Osteocyte (in vitro differentiated cells): ENCODE data around the gene C1orf50. TPM values are rescaled to one million over a fixed set of nuclear protein-coding genes. Genes with fewer than 3 reads are reported as not detected.

ENCODE experiments used
- DNase-seq: peaks from one replicate; pipeline ENCODE4 v3.0.0; 2021; ENCODE audit warnings: mixed read lengths; ENCODE audit not compliant: unreplicated experiment; ENCODE audit errors: extremely low spot score
- H3K27ac Mint-ChIP-seq: one replicate; pipeline ENCODE4 v1.8.0; 2021; ENCODE audit warnings: mild to moderate bottlenecking, mixed read lengths; ENCODE audit not compliant: unreplicated experiment
- H3K27me3 Mint-ChIP-seq: one replicate; pipeline ENCODE4 v1.8.0; 2021; ENCODE audit warnings: mixed read lengths; ENCODE audit not compliant: unreplicated experiment
- H3K36me3 Mint-ChIP-seq: one replicate; pipeline ENCODE4 v1.8.0; 2021; ENCODE audit warnings: mixed read lengths; ENCODE audit not compliant: unreplicated experiment
- H3K4me1 Mint-ChIP-seq: one replicate; pipeline ENCODE4 v1.8.0; 2021; ENCODE audit warnings: mixed read lengths; ENCODE audit not compliant: unreplicated experiment
- H3K4me3 Mint-ChIP-seq: one replicate; pipeline ENCODE4 v1.8.0; 2021; ENCODE audit warnings: mild to moderate bottlenecking, moderate library complexity, mixed read lengths; ENCODE audit not compliant: unreplicated experiment
- H3K9me3 Mint-ChIP-seq: one replicate; pipeline ENCODE4 v1.8.0; 2021; ENCODE audit warnings: mixed read lengths; ENCODE audit not compliant: unreplicated experiment
- total RNA-seq: library from RNA; stranded (reverse); gene quantifications from 2 replicates; pipeline ENCODE4 v1.2.1, GENCODE V29; 2021
- TF ChIP-seq, protein P1 (sequence below): fragments of 200-600 bp; sonication (generic); IDR thresholded peaks from 2 replicates; pipeline ENCODE4 v1.5.0; 2021; ENCODE audit warnings: antibody characterized with exemption, mild to moderate bottlenecking, moderate library complexity

The C1orf50 gene
- total RNA-seq, 1 donor from 2014 or later = 5.6 TPM

DNA sequence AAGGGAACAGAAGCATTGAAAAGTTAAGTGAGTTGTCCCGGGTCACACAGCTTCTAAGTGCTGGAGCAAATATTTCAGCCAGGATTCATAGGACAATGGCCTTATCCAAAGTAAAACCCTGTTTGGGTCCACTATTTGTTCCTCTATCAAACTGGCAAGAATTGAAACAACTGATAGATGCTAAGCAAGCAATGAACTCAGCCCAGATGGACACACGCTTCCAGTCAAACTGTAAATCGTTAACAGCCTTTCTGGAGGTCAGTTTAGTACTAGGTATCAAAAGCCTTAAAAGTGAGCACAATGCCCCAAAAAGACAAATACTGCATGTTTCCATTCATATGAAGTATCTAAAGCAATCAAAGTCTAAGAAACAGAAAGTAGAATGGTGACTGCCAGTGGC is 50.9 kb downstream of the C1orf50 start:
- Mint-ChIP-seq H3K4me3 (no peak overlapping the region), H3K27ac (no peak overlapping the region), H3K9me3 (no peaks in the 10 kb centered on the region), H3K36me3 (peaks cover 7% of the 10 kb centered on the region), H3K4me1 (peaks cover 36% of the 10 kb centered on the region), H3K27me3 (no peaks in the 10 kb centered on the region)
- DNase-seq = no peak
- TF ChIP-seq, protein P1, sequence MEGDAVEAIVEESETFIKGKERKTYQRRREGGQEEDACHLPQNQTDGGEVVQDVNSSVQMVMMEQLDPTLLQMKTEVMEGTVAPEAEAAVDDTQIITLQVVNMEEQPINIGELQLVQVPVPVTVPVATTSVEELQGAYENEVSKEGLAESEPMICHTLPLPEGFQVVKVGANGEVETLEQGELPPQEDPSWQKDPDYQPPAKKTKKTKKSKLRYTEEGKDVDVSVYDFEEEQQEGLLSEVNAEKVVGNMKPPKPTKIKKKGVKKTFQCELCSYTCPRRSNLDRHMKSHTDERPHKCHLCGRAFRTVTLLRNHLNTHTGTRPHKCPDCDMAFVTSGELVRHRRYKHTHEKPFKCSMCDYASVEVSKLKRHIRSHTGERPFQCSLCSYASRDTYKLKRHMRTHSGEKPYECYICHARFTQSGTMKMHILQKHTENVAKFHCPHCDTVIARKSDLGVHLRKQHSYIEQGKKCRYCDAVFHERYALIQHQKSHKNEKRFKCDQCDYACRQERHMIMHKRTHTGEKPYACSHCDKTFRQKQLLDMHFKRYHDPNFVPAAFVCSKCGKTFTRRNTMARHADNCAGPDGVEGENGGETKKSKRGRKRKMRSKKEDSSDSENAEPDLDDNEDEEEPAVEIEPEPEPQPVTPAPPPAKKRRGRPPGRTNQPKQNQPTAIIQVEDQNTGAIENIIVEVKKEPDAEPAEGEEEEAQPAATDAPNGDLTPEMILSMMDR = no peak

DNA sequence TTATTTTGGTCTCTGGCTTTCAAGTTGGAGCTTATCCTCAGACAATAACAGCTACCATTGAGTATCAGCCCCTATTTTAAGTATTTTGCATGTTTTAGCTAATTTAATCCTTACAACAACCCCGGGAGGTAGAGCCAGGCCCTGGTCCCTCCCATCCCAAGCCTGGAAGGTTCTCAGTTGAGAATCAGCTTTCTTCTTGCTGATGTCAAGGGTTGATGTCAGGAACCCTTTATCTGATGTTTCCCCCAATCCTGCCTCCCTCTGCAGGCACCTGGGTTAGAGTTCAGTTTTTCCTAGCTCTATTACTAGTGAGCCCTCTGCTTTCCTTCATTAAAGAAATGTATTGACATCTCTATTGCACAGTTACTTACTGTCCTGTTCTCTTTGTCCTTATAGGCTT is 53.8 kb downstream of the C1orf50 start:
- Mint-ChIP-seq H3K4me3 (no peak overlapping the region), H3K9me3 (no peaks in the 10 kb centered on the region), H3K27ac (no peak overlapping the region)

DNA sequence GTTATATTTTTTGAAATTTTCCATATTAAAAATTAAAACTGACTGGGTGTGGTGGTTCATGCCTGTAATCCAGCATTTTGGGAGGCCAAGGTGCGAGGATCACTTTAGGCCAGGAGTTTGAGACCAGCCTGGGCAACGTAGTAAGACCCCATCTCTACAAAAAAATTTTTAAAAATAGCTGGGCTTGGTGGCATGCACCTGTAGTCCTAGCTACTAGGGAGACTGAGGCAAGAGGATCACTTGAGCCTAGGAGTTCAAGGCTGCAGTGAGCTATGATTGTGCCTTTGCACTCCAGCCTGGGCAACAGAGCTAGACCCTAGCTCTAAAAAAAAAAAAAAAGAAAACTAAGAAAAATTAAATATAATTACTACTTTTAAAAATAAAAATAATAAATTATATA is 54.6 kb downstream of the C1orf50 start:
- Mint-ChIP-seq H3K27ac (no peak overlapping the region), H3K36me3 (no peaks in the 10 kb centered on the region), H3K9me3 (no peaks in the 10 kb centered on the region), H3K27me3 (no peaks in the 10 kb centered on the region), H3K4me1 (peaks cover 30% of the 10 kb centered on the region), H3K4me3 (no peak overlapping the region)
- TF ChIP-seq, protein P1 = no peak
- no peak for DNase-seq

More for the DNA sequence above, 53.8 kb downstream of the C1orf50 start:
- Mint-ChIP-seq H3K27me3 (no peaks in the 10 kb centered on the region), H3K4me1 (peaks cover 39% of the 10 kb centered on the region), H3K36me3 (no peaks in the 10 kb centered on the region)
- DNase-seq = no peak
- TF ChIP-seq, protein P1 = no peak

DNA sequence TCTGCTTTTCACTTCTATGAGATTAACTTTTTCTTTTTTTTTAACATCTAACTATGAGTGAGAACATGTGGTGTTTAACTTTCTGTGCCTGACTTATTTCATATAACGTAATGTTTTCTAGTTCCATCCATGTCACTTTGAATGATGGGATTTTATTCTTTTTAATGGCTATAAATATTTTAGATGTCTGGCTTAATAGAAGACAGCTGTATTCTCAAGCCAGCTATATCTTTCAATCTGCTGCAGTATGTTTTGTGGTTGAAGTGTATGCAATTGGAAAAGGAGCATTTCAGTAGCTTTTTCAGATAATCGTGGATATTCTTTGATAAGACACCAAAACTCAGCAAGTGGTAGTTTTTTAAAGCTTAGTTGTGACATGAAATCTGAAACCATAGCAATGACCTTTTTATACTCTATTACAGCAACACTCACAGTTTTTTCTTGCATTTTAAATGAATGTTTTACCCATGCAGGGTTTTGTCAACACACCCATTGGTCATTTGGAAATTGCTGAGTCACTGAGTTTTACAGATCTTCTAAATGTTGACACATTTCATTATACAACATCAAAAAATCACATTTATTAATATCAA is 55.8 kb downstream of the C1orf50 start:
- Mint-ChIP-seq H3K27me3 (no peaks in the 10 kb centered on the region), H3K36me3 (no peaks in the 10 kb centered on the region), H3K4me3 (no peak overlapping the region), H3K9me3 (no peaks in the 10 kb centered on the region), H3K27ac (peak overlapping the region; percentile 78), H3K4me1 (peaks cover 23% of the 10 kb centered on the region)
- TF ChIP-seq, protein P1 = no peak
- DNase-seq = no peak

DNA sequence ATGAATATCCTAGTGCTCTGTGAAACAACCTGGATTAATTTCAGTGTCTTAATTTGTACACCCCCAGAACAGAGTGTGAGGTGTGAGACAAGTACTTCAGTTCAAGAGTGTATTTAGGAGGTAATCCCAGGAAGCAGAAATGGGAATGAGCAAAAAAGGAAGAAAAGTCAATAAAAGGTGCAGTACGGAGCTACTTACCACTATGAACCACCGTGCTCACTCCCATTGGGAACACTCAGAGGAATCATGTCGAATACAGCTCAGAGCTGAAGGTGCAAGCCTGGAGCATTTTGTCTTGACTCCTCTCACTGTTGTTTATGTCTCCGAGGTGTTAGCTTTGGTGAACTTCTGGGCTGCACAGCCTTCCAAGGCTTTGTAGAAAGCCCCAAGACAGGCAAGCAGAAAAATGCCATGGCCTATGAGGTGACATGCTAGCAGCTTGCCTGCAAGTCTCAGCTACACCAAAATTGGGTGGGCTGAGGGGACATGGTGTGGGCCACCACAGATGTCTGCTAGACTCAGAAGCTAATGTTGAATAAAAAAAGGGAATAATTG is 57.5 kb downstream of the C1orf50 start:
- Mint-ChIP-seq H3K27ac (no peak overlapping the region), H3K36me3 (no peaks in the 10 kb centered on the region), H3K27me3 (no peaks in the 10 kb centered on the region), H3K4me1 (peaks cover 19% of the 10 kb centered on the region), H3K4me3 (no peak overlapping the region), H3K9me3 (no peaks in the 10 kb centered on the region)
- no peak for DNase-seq
- TF ChIP-seq, protein P1 = no peak
